ENCODE measurements around the gene SGK1.
"Not testable (repeated sequence)": the region's sequence is repeated elsewhere in the genome, so short reads cannot be mapped to it uniquely, and the experiment has no call there.

Gene SGK1

DNA sequence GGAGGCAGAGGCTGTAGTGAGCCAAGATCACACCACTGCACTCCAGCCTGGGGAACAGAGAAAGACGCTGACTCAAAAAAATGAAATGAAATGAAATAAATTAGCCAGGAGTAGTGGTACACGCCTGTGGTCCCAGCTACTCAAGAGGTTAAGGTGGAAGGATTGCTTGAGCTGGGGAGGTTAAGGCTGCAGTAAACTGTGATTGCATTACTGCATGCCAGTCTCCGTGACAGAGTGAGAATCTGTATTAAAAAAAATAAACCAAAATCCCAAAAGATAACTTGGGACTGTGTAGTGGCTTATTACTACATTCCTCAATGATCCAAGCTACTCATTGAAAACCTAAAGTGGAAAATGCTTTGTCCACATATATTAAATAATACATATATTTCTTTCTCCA lies 87.0 kb downstream of the SGK1 start:
- DNase-seq (ENCODE audit: low read depth in 2 of 2, low spot score in 1 of 2): no peak

DNA sequence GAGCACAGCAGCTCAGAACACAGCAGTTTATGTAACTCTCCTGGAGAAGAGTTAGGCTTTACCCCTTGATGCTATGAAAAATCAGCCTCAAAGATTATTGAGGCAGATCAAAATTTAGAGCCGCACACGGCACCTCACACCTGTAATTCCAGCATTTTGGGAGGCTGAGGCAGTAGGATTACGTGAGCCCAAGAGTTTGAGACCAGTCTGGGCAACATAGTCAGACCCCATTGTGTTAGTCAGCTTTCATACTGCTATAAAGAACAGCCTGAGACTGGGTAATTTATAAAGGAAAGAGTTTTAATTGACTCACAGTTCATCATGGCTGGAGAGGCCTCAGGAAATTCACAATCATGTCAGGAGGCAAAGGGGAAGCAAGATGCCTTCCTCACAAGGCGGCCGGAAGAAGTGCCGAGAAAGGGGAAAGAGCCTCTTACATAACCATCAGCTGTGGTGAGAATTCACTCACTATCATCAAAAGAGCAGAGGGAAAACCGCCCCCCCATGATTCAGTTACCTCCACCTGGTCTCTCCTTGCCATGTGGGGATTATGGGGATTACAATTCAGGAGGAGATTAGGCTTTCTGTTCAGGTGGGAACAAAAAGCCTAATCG lies 87.7 kb downstream of the SGK1 start:
- no peak for DNase-seq (ENCODE audit: low read depth in 2 of 2, low spot score in 1 of 2)

DNA sequence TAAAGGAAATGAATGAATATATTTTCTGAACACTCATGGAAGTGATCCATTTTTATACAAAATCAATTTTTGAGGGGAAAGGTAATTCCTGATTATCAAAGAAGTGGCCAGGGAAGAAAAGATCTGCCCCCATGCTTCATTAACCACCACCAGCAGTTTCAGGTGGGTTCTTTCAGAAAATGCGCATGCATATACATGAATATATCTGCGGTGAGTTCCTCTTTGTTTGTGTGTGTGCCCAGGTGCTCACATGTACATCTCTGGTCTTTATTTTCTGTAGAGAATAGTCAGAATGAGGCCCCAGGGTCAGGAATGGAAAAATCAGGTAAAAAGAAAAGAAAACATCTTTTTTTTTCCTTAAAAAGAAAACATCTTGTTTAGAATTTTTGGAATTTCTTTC lies 88.4 kb downstream of the SGK1 start:
- DNase-seq (ENCODE audit: low read depth in 2 of 2, low spot score in 1 of 2): no peak

DNA sequence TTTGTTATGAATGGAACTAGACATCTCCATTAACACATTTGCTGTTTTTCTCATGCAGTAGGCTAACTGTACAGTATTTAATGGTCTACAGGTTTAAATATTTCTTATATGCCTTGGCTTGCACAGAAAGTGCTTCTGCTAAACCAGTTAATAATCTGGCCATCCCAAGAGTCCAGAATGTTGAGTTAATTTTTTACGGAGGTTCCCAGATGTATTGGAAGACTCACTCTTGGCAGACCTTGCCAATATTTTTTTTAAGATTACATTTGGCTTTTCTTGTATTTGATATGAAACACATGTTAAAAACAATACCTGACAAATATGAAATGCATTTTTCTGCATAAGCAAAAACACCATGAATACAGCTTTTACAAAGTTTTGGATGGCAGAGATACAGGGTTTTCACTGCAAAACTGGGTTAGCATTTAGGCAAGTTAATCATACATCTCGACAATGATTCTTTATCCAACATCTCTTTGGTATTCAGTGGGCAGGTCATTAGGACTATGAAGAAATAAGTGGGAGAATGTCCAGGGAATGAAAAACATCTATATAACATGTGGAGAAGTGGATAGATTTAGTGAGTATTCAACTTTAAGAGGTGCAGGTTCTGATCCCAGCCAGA lies 94.0 kb downstream of the SGK1 start:
- no peak for DNase-seq (ENCODE audit: low read depth in 2 of 2, low spot score in 1 of 2)

DNA sequence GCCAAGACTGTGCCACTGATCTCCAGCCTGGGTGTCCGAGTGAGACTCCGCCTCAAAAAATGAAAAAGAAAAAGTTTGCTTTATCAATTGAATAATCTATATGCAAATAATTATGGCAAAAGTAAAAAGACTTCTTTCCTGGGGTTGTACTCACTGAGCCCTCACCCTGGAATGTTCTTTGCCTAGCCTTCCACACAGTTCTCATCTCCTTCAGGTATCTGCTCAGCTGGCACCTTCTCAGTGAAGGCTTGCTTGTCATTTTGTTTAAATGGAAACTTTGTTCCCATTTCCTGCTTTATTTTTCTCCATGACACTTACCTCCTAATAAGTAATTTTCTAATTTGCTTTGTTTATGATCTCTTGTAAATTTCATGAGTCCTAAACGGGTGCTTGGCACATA lies 96.7 kb downstream of the SGK1 start:
- DNase-seq (ENCODE audit: low read depth in 2 of 2, low spot score in 1 of 2): no peak

DNA sequence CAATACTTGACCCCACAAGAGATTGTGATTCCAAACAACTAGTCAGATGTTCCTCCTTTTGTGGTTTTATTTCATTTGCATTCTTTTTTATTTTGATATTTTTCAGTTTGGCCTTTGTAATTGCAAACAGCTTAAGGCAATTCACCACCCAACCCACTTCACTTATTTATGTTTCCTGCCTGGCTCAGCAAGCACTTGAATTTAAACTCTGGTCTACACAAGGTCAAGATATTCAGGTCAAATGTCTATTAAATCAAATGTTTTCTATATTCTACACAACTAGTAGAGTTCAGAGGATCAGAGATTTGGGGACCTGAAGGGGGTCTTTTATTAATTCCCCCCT lies 100.1 kb downstream of the SGK1 start:
- DNase-seq (ENCODE audit: low read depth in 2 of 2, low spot score in 1 of 2): no peak

DNA sequence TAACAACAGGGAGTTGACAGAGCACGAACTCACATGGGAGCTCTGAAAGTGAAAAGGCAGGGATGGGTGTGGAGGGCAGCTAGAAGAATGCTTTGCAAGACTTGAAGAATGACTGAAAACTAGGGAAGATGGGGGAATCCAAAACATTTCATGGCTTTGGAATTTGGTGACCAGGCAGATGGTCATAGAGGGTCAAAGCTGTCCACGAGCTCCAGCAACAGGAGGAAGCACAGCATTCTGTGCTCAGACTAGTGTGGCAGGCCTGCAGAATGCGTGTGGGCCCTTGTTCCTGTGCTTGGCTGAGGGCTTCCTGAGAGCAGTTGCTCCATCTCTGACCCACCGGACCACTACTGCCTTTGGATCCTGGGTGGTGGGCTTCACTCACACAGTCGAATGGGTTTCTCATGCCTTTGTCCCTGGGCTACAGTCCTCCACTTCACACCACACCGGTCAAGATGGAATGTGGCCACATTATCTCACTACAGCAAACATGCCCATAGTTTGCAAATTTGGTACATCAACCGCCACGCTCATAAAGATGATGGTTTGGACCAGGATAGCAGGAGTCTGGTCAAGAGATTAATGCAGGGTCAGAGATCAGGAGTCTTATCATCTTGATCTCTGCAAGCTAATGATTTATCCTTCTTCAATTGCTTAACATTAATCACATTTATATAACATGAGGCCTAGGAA lies 100.7 kb downstream of the SGK1 start:
- DNase-seq (ENCODE audit: low read depth in 2 of 2, low spot score in 1 of 2): no peak

DNA sequence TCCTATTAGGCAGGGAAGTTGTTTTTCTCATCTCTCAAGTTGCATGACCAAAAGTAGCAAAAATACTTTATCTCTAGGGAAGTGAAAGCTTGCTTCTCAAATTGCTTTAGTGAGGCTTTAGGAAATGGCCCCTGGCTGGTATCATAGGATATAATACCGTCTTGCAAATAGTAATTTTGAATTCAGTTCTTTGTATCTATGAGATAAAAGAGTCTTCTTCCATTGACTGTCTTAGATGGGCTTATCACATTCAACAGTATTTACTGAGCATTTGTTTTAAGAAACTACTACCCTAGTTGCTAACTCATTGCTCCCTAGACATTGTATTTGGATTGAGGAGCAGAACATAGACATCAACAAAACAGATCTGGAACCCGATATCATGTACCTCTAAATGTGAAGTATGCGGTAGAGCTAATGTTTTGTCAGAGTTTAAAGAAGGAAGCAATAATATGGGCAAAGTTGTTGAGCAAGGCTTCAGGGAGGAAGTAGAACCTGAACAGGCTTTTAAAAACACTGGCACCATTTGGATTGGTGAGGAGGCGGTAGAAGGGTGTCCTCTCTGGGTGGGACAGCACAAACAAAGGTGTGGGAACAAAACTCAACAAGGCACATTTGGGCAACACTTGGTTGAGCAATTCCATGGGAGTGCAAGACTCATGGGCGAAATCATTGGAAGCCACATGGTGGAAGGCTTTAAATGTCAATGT lies 101.5 kb downstream of the SGK1 start:
- no peak for DNase-seq (ENCODE audit: low read depth in 2 of 2, low spot score in 1 of 2)

DNA sequence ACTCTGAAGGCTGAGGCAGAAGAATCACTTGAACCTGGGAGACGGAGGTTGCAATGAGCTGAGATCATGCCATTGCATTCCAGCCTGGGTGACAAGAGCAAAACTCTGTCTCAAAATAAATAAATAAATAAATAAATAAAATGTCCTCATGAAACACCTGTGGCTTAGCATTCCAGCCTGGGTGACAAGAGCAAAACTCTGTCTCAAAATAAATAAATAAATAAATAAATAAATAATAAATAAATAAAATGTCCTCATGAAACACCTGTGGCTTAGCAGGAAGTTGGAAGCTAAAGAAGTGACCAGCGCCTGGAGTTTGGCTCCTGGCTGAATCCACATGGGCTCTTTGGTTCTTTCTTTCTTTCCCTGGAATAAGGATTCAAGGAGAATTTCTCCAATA lies 104.5 kb downstream of the SGK1 start:
- not testable (repeated sequence) for DNase-seq (ENCODE audit: low read depth in 2 of 2, low spot score in 1 of 2)

DNA sequence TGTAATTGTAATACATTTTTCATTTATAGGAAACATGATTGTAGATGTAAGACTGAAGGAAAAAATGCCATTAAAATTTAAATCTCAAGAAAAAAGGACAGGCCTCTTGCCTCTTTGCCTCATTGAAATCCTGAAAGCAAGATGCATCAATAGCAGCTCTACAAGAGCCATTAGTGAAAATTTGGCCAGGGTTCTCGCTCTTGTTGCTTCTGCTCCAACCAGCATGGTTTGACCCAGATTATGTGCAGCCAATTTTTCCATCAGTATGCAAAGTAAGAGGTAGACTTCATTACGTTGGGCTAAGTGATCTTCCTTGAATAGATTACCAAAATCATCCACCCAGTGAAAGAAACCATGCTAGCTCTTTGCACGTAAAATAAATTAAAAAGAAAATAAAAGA lies 106.6 kb downstream of the SGK1 start:
- DNase-seq (ENCODE audit: low read depth in 2 of 2, low spot score in 1 of 2): no peak

DNA sequence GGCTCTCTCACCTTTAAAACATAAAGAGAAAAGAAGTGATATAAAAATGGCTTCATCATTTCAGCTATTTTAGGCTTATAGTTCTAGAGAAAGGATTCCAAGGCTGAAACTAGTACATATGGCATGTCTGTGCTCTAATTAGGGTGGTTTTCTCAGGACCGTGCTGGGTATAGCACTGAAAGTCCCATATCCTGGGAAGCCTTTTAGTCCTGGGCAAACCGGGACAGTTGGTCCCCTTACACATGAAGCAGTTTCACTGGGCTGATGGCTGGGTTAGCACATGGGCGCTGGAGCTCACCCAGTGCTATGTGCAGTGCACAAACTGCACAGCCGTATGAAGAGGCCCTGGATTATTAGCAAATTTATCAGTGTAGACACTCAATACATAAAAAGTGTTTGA lies 110.5 kb downstream of the SGK1 start:
- no peak for DNase-seq (ENCODE audit: low read depth in 2 of 2, low spot score in 1 of 2)

DNA sequence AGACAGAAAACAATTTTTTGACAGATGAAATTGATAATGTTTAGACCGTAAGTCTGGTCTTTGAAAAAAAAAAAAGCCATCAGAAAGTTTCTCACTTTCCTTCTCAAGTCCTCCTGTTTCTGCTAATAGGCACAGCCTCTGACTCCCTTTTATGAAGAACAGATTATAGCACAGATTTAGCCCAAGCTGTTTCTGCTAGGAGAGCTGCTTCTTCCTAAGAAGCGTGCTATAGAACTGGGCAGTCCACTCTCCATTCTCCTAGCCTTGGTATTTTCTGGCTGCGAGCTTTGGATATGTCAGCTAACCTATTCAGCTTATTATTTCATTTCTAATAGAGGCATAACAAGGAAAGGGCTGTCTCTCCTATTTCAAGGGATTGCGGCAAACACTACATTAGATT lies 112.5 kb downstream of the SGK1 start:
- DNase-seq (ENCODE audit: low read depth in 2 of 2, low spot score in 1 of 2): no peak

DNA sequence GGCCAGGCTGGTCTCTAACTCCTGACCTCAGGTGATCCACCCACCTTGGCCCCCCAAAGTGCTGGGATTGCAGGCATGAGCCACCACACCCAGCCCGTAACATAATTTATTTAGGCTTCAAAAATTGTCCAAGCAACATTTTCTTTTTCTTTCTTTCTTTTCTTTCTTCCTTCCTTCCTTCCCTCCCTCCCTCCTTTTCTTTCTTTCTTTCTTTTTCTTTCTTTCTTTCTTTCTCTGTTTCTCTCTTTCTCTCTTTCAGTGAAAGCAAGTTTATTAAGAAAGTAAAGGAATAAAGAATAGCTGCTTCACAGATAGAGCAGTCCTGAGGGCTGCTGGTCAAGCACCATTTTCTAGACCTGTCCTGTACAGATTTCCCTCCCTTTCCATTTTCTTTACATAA lies 113.2 kb downstream of the SGK1 start:
- DNase-seq (ENCODE audit: low read depth in 2 of 2, low spot score in 1 of 2): not testable (repeated sequence)

DNA sequence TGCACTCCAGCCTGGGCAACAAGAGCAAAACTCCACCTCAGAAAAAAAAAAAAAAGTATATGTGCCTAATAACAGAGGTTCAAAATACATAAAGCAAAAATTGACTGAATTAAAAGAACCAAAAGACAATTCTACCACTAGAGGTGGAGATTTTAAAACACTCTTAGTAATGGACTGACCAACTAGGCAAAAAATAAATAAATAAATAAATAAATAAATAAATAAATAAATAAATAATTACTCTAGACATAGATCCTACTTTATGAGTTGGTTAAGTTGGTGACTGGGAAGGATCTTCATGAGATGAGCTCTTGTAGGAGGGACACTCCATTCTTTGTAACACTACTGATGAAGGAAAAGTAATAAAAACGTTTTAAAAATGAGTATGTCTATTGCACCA lies 113.9 kb downstream of the SGK1 start:
- no peak for DNase-seq (ENCODE audit: low read depth in 2 of 2, low spot score in 1 of 2)

DNA sequence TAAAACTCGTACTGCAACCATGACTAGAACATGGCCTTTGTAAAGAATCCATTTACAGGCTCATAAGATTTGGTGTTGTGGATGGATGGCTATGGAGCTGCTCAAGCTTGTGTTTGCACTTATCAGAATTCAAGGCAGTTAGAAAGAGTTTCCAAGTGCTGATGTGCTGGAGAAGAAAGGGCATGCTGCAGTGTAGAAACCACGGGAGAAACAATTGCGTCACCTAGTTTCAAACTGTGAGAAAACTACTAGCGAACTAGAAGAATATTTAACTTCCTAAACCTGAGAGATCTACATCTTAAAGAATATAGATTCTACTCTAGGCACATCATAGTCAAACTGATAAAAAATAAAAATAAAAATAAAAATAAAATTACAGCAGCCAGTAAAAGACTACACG lies 116.2 kb downstream of the SGK1 start:
- no peak for DNase-seq (ENCODE audit: low read depth in 2 of 2, low spot score in 1 of 2)

DNA sequence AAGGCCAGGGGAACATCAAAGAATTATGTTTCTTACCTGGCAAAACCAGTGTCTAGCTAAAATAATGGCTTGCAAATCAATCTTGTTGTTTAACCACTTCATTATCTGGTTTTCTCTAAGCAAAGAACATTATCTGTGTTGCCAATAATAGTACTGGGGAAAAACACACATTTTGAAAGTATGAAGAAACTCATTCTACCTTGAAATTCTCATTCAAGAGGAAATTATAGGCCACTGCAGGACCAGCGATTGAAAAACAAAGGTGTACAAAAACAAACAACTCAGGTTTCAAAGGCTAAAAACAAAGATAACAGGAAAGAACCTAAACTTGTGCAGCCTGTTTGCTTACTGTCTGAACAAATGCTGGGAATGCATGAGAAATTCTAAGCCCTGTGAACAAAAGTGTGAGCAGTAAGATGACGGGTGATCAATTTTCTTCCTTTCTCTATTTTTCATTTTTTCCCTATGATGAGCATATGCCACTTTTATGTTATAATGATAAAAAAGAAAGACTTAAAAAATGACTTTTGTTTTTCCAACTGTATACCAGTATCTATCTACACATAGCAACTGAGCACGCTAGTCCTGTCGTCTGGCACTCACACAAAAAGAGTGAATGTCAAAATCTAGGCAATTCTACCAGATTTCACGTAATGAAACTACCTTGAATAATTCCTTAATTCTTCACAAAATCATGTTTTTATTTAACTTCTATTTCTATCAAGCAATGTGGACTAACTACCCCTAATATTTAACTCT lies 117.9 kb downstream of the SGK1 start:
- no peak for DNase-seq (ENCODE audit: low read depth in 2 of 2, low spot score in 1 of 2)

DNA sequence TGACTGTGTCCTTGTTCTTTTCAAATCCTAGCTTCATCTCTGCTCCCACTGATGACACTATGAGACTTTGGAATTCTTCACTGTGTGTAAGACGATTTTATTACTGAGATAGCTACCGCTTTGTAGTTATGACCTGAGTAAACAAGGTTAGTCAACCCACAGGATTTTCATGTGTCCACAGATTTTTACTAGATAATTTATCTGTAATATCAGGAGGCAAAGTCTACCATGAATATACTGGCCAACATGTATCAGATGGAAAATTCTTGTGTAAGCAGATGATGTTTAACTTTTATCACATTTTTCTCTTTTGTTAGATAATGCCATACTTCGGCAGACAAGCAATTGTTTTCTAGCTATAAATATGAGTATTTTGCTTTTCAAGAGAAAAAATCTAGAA lies 119.8 kb downstream of the SGK1 start:
- no peak for DNase-seq (ENCODE audit: low read depth in 2 of 2, low spot score in 1 of 2)

DNA sequence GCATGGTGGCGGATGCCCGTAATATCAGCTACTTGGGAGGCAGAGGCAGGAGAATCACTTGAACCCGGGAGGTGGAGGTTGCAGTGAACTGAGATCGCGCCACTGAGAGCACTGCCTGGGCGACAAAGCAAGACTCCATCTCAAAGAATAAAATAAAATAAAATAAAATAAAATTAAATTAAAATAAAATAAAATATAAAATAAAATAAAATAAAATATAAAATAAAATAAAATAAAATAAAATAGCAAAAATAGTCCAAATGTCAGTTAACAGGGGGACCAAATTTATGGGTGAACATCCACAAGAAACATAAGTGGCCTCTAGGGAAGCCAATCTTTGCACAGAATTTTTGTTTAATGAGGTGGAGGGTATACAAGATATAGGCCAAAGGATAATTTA lies 120.2 kb downstream of the SGK1 start:
- not testable (repeated sequence) for DNase-seq (ENCODE audit: low read depth in 2 of 2, low spot score in 1 of 2)

DNA sequence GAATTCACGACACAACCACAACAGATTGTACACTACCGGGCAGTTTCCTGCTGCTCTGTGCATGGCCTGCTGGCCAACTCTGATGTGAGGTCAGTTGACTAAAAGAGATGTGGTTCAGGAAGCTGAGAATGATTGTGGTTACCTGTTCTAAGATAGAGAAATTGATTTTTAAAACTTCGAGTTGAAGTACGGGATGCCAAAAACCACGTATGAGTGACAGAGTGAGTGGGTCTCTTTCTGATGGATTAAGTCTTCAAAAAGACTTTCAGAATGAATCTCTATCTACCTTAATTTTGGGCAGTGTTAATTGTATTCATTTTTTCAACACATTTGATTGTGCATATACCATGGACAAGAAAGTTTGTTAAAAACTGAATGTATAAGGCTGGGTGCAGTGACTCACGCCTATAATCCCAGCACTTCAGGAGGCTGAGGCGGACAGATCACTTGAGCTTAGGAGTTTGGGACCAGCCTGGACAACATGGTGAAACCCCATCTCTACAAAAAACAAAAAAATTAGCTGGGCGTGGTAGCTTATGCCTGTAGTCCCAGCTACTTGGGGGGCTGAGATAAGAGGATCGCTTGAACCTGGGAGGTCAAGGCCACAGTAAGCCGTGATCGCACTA lies 121.2 kb downstream of the SGK1 start:
- no peak for DNase-seq (ENCODE audit: low read depth in 2 of 2, low spot score in 1 of 2)

DNA sequence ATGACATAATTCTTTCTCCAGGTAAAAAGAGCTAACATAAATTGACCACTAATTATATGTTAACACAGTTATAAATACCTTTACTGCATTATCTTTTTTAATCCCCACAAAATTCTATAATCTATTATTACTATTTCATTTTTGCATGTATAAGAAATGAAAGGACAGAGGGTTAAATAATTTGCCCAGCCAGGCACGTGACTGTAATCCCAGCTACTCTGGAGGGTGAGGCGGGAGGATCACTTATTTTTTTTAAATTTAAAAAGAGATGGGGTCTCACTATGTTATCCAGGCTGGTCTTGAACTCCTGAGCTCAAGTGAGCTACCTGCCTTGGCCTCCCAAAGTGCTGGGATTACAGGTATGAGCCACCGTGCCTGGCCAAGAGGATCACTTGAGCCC lies 121.9 kb downstream of the SGK1 start:
- no peak for DNase-seq (ENCODE audit: low read depth in 2 of 2, low spot score in 1 of 2)

All from stimulated activated CD8-positive, alpha-beta memory T cell treated with anti-CD3 and anti-CD28 coated beads, Interleukin-4, amount 100 ng/mL, for 1 hour (primary cell).